H1 (cell line): ENCODE results near the gene C1orf50. TPM values are rescaled to one million over a fixed set of nuclear protein-coding genes. Genes with fewer than 3 reads are reported as not detected.

ENCODE experiments used
- CTCF ChIA-PET: fragments of 300-600 bp; sonication (Branson Sonifier 250); formaldehyde crosslinking; loops from one replicate; lab custom pipeline; 2021; ENCODE audit not compliant: partially characterized antibody; lab: Charles Lee
- POLR2A ChIA-PET: fragments of 300-600 bp; sonication (Branson Sonifier 250); formaldehyde crosslinking; loops from one replicate; lab custom pipeline; 2021; ENCODE audit warnings: inconsistent platforms; ENCODE audit not compliant: partially characterized antibody; lab: Charles Lee
- DNase-seq, 2 experiments: peaks; one replicate each; pipeline versions ENCODE4 v3.0.0 to v3.0.0-alpha.2; 2010 to 2022; ENCODE audit warnings: low spot score in 2 of 2, low read depth in 1 of 2, mixed read lengths in 1 of 2
- FAIRE-seq: peaks from 2 replicates; lab custom pipeline; 2011; peaks lifted over from hg19 to GRCh38; lab: Jason Lieb, UNC
- H2AFZ ChIP-seq: 2 replicates; pipeline ENCODE4 v1.8.1; 2012; ENCODE audit warnings: low read length, inconsistent platforms
- H2AK5ac ChIP-seq: 2 replicates; pipeline ENCODE4 v1.6.1; 2013; ENCODE audit warnings: low read depth, low read length
- H2BK120ac ChIP-seq: replicated peaks from 2 replicates; pipeline ENCODE3; 2013; ENCODE audit warnings: low read depth, low read length, inconsistent platforms
- H2BK12ac ChIP-seq: 2 replicates; pipeline ENCODE4 v1.6.1; 2013; ENCODE audit warnings: low read depth, low read length
- H2BK15ac ChIP-seq: 2 replicates; pipeline ENCODE4 v1.6.1; 2013; ENCODE audit warnings: low read length
- H2BK20ac ChIP-seq: 2 replicates; pipeline ENCODE4 v1.6.1; 2013; ENCODE audit warnings: low read length
- H2BK5ac ChIP-seq: 2 replicates; pipeline ENCODE4 v1.6.1; 2013; ENCODE audit warnings: low read depth, low read length
- H3K14ac ChIP-seq: 2 replicates; pipeline ENCODE4 v1.6.1; 2013; ENCODE audit warnings: inconsistent platforms; ENCODE audit not compliant: insufficient read length
- H3K18ac ChIP-seq: 2 replicates; pipeline ENCODE4 v1.6.1; 2013; ENCODE audit warnings: low read length; ENCODE audit errors: extremely low read depth
- H3K23ac ChIP-seq: 2 replicates; pipeline ENCODE4 v1.6.1; 2013; ENCODE audit warnings: inconsistent platforms; ENCODE audit not compliant: insufficient read length
- H3K23me2 ChIP-seq: 2 replicates; pipeline ENCODE4 v1.6.1; 2013; ENCODE audit warnings: low read depth, low read length
- H3K27ac ChIP-seq: 2 replicates; pipeline ENCODE4 v1.6.1; 2011; ENCODE audit warnings: low read depth, low read length, inconsistent platforms
- H3K27me3 ChIP-seq, 4 experiments: replicated peaks in 1 of 4; 1 replicate in 1 of 4; 2 replicates in 3 of 4; pipeline versions ENCODE4 v1.6.1 to v1.8.1; 2011 to 2013; ENCODE audit warnings: low read length in 3 of 4, mild to moderate bottlenecking in 3 of 4, inconsistent platforms in 2 of 4, mixed read lengths in 2 of 4, moderate library complexity in 1 of 4; ENCODE audit not compliant: control insufficient read depth in 3 of 4, insufficient read depth in 3 of 4; ENCODE audit errors: extremely low read depth in 1 of 4
- H3K36me3 ChIP-seq, 4 experiments: 2 replicates each; pipeline versions ENCODE4 v1.6.1 to v1.8.1; 2011 to 2013; ENCODE audit warnings: mild to moderate bottlenecking in 4 of 4, low read length in 3 of 4, moderate library complexity in 2 of 4, control low read depth in 1 of 4, inconsistent platforms in 1 of 4; ENCODE audit not compliant: insufficient read depth in 4 of 4, control insufficient read depth in 2 of 4
- H3K4ac ChIP-seq: replicated peaks from 2 replicates; pipeline ENCODE3; 2013; ENCODE audit warnings: low read length, low read depth, mixed read lengths, inconsistent platforms; ENCODE audit not compliant: insufficient read length
- H3K4me1 ChIP-seq, 4 experiments: replicated peaks in 1 of 4; 1 replicate in 1 of 4; 2 replicates in 3 of 4; pipeline versions ENCODE4 v1.6.1 to v1.8.1; 2011 to 2013; ENCODE audit warnings: low read length in 3 of 4, inconsistent platforms in 2 of 4, mixed read lengths in 1 of 4; ENCODE audit not compliant: insufficient read depth in 4 of 4, control insufficient read depth in 3 of 4
- H3K4me2 ChIP-seq, 2 experiments: 2 replicates each; pipeline versions ENCODE4 v1.6.1 to v1.8.1; 2011 to 2013; ENCODE audit warnings: low read depth in 2 of 2, low read length in 2 of 2, control low read depth in 1 of 2, inconsistent platforms in 1 of 2, mild to moderate bottlenecking in 1 of 2; ENCODE audit not compliant: insufficient read depth in 1 of 2
- H3K4me3 ChIP-seq, 4 experiments: fragments of 200-600, 300-600 bp in 1 of 4; sonication (generic), shearing (Covaris generic), sonication (Bioruptor Twin) in 1 of 4; 2 replicates each; pipeline versions ENCODE4 v1.5.1 to v1.8.1; 2011 to 2016; ENCODE audit warnings: low read length in 4 of 4, low read depth in 3 of 4, control low read depth in 2 of 4, inconsistent platforms in 2 of 4, mild to moderate bottlenecking in 2 of 4, mixed read lengths in 1 of 4, moderate library complexity in 1 of 4; ENCODE audit not compliant: insufficient read depth in 2 of 4; ENCODE audit errors: extremely low read depth in 1 of 4
- H3K56ac ChIP-seq: replicated peaks from 2 replicates; pipeline ENCODE3; 2013; ENCODE audit warnings: low read depth, mild to moderate bottlenecking, mixed read lengths, low read length, inconsistent platforms; ENCODE audit not compliant: insufficient read length
- H3K79me1 ChIP-seq: 2 replicates; pipeline ENCODE4 v1.6.1; 2013; ENCODE audit warnings: low read depth, low read length, control low read depth
- H3K79me2 ChIP-seq, 2 experiments: 2 replicates each; pipeline versions ENCODE4 v1.6.1 to v1.8.1; 2012 to 2013; ENCODE audit warnings: low read length in 2 of 2, mild to moderate bottlenecking in 2 of 2, inconsistent platforms in 1 of 2; ENCODE audit not compliant: insufficient read depth in 2 of 2, control insufficient read depth in 1 of 2
- H3K9ac ChIP-seq, 4 experiments: replicated peaks in 1 of 4; 1 replicate in 1 of 4; 2 replicates in 3 of 4; pipeline versions ENCODE4 v1.6.1 to v1.8.1; 2011 to 2013; ENCODE audit warnings: low read depth in 3 of 4, low read length in 3 of 4, control low read depth in 2 of 4, mild to moderate bottlenecking in 2 of 4, moderate library complexity in 2 of 4, inconsistent platforms in 1 of 4; ENCODE audit errors: extremely low read depth in 1 of 4
- H3K9me3 ChIP-seq, 2 experiments: 2 replicates each; pipeline versions ENCODE4 v1.6.1 to v1.8.1; 2012 to 2013; ENCODE audit warnings: mild to moderate bottlenecking in 2 of 2, moderate library complexity in 2 of 2, control low read depth in 1 of 2, inconsistent platforms in 1 of 2, low read depth in 1 of 2, low read length in 1 of 2, mixed read lengths in 1 of 2; ENCODE audit not compliant: insufficient read depth in 2 of 2
- H4K20me1 ChIP-seq, 2 experiments: replicated peaks in 1 of 2; 2 replicates each; pipeline versions ENCODE3 to v1.8.1; 2011 to 2013; ENCODE audit warnings: inconsistent platforms in 2 of 2, low read length in 2 of 2, mild to moderate bottlenecking in 1 of 2; ENCODE audit not compliant: insufficient read depth in 2 of 2, control insufficient read depth in 1 of 2
- H4K5ac ChIP-seq: 2 replicates; pipeline ENCODE4 v1.6.1; 2013; ENCODE audit warnings: low read length, low read depth, mixed read lengths, inconsistent platforms; ENCODE audit not compliant: insufficient read length
- H4K8ac ChIP-seq: 2 replicates; pipeline ENCODE4 v1.8.0; 2013; ENCODE audit warnings: mild to moderate bottlenecking, moderate library complexity, low read length, inconsistent platforms; ENCODE audit not compliant: insufficient read depth; ENCODE audit errors: extremely low read depth
- H4K91ac ChIP-seq: replicated peaks from 2 replicates; pipeline ENCODE3; 2013; ENCODE audit warnings: low read length, mixed read lengths, inconsistent platforms; ENCODE audit not compliant: insufficient read length
- BACH1 ChIP-seq: IDR thresholded peaks from 2 replicates; pipeline ENCODE4 v1.6.1; 2012; ENCODE audit warnings: low read length, improper control_type of control experiment
- BRCA1 ChIP-seq: IDR thresholded peaks from 2 replicates; pipeline ENCODE4 v1.6.1; 2012; ENCODE audit warnings: low read depth, low read length, improper control_type of control experiment
- POLR2A ChIP-seq, 2 experiments: IDR thresholded peaks; 1 replicate in 1 of 2; 2 replicates in 1 of 2; pipeline ENCODE4 v1.6.1; 2011; ENCODE audit warnings: low read depth in 2 of 2, low read length in 2 of 2, mild to moderate bottlenecking in 2 of 2; ENCODE audit errors: control extremely low read depth in 1 of 2
- RNF2 ChIP-seq: fragments of 200-900, 300-1000 bp; sonication (generic); IDR thresholded peaks from 2 replicates; pipeline ENCODE4 v1.7.1; 2016; ENCODE audit warnings: borderline replicate concordance, low read depth, mild to moderate bottlenecking, antibody characterized with exemption, low read length; ENCODE audit not compliant: poor library complexity, severe bottlenecking; ENCODE audit errors: missing control alignments
- SRF ChIP-seq: IDR thresholded peaks from 2 replicates; pipeline ENCODE4 v1.6.1; 2011; ENCODE audit warnings: mild to moderate bottlenecking, low read depth, low read length, moderate library complexity
- SUZ12 ChIP-seq: fragments of 200-600 bp; sonication (generic); IDR thresholded peaks from 2 replicates; pipeline ENCODE4 v1.6.1; 2012; ENCODE audit warnings: mild to moderate bottlenecking, inconsistent platforms, low read length, moderate library complexity, mixed read lengths
- TAF1 ChIP-seq: IDR thresholded peaks from 2 replicates; pipeline ENCODE4 v1.6.1; 2011; ENCODE audit warnings: mild to moderate bottlenecking, low read depth, low read length
- USF2 ChIP-seq: IDR thresholded peaks from 2 replicates; pipeline ENCODE4 v1.6.1; 2011; ENCODE audit warnings: low read length, improper control_type of control experiment
- WGBS, 2 experiments: shearing (Covaris generic) in 1 of 2; methylation state at CpG; one replicate each; pipeline versions ENCODE4 v1.1.6 to v1.1.7; 2013 to 2015; ENCODE audit warnings: low lambda C conversion rate in 2 of 2, mixed read lengths in 2 of 2, inconsistent platforms in 1 of 2, low coverage in 1 of 2, missing lambda C conversion rate in 1 of 2; ENCODE audit not compliant: insufficient replicate concordance in 2 of 2, insufficient coverage in 1 of 2, insufficient read length in 1 of 2; ENCODE audit errors: extremely low coverage in 1 of 2, missing lambda C conversion rate in 1 of 2; 5-methylcytosine and 5-hydroxymethylcytosine counted together
- polyA plus RNA-seq, 7 experiments: library from polyadenylated mRNA; depleted of rRNA in 3 of 7; stranded (reverse) in 5 of 7; unstranded in 2 of 7; fragments of >200 nt in 5 of 7; fragments of 200-250 nt in 2 of 7; gene quantifications; 1 replicate in 5 of 7; 2 replicates in 1 of 7; 4 replicates in 1 of 7; pipeline versions ENCODE4 v1.2.1 to v1.2.3, GENCODE V29; 2011 to 2013; ENCODE audit warnings: missing spikeins in 2 of 7, mixed read lengths in 2 of 7
- total RNA-seq: library from RNA; stranded (reverse); fragmentation: NEBNext Ultra II Directional; extraction: Animal tissue kit (Norgen Biotek cat#: 25700); gene quantifications from 2 replicates; pipeline ENCODE4 v1.2.1, GENCODE V29; 2021

C1orf50 gene
- total and polyA plus RNA-seq, 2 of the 8 experiments (the other 6 are each of a cell fraction or from before 2014, with no cell fraction given) = 3.2 to 7.1 TPM

- FAIRE-seq (no peak), DNase-seq (no peak)
- Histone ChIP-seq H3K36me3 (no peaks in the 10 kb centered on the region; a peak in 2 of 8 replicates), H4K8ac (no peak overlapping the region), H2BK12ac (no peak overlapping the region), H4K20me1 (peaks cover 0 to 4% of the 10 kb centered on the region in 2 experiments), H2AK5ac (no peak overlapping the region), H3K27me3 (no peaks in the 10 kb centered on the region), H3K4me2 (peak overlapping the region; percentile 87), H4K5ac (no peak overlapping the region), H3K4ac (no peak overlapping the region), H3K56ac (no peak overlapping the region), H3K79me1 (no peaks in the 10 kb centered on the region), H3K23ac (no peak overlapping the region), H4K91ac (no peak overlapping the region), H3K79me2 (peaks cover 6 to 28% of the 10 kb centered on the region in 2 experiments; a peak in 3 of 4 replicates), H3K14ac (no peak overlapping the region), H2BK15ac (no peak overlapping the region), H3K23me2 (peaks cover 7% of the 10 kb centered on the region), H2BK5ac (no peak overlapping the region), H3K4me3 (peak overlapping the region; percentile 82 to 92 (median 84); a peak in 7 of 8 replicates), H2BK120ac (no peak overlapping the region), H2AFZ (no peak overlapping the region), H3K9ac (peak overlapping the region in 1 of 4 experiments; percentile 63; a peak in 1 of 7 replicates), H3K9me3 (no peaks in the 10 kb centered on the region), H3K18ac (no peak overlapping the region), H3K4me1 (peaks cover 0 to 6% (median 3%) of the 10 kb centered on the region in 4 experiments; a peak in 5 of 7 replicates), H2BK20ac (no peak overlapping the region), H3K27ac (no peak overlapping the region)
- ChIA-PET CTCF (interaction anchor here (0.5 to 4.6 kb wide), 5 partner anchors 8 to 395 kb away, joined by 3 to 26 read pairs (median 5); no protein-coding TSS in a partner anchor), POLR2A (interaction anchor here (1.2 to 2.1 kb wide), 6 partner anchors 8 to 82 kb away, joined by 3 to 14 read pairs (median 8); partner anchors contain the start of genes CLDN19 and YBX1)
- 59% methylated on average over 7 of the region's 7 CpGs; no CpG with 5 or more reads in 1 of the 2 experiments for WGBS, 2 experiments
- TF ChIP-seq BRCA1 = no peak
- no peak for TF ChIP-seq POLR2A (IDR thresholded peaks at IDR 0.05; ENCODE audit: control extremely low read depth in 1 of 2, low read depth in 2 of 2, low read length in 2 of 2)
- no peak for TF ChIP-seq SUZ12
- TF ChIP-seq USF2 = no peak
- TF ChIP-seq RNF2 = no peak
- no peak for TF ChIP-seq TAF1
- no peak for TF ChIP-seq BACH1
- no peak for TF ChIP-seq SRF
These were observed 1.8 kb upstream of the C1orf50 start for GRCh38 chr1:42765269-42765668.
